Mesenchymal stem cell (in vitro differentiated cells and primary cell): ENCODE measurements around the gene TSPAN3.

Experiments
- DNase-seq: peaks from one replicate; pipeline ENCODE4 v3.0.0-alpha.2; 2013
- H2AFZ ChIP-seq: one replicate; pipeline ENCODE4 v1.6.1; 2013; ENCODE audit warnings: low read depth, mild to moderate bottlenecking, control low read depth, inconsistent platforms, low read length, moderate library complexity
- H2AK5ac ChIP-seq: 2 replicates; pipeline ENCODE4 v1.6.1; 2013; ENCODE audit warnings: low read length, moderate library complexity, mild to moderate bottlenecking, inconsistent platforms; ENCODE audit not compliant: severe bottlenecking
- H2BK120ac ChIP-seq: one replicate; pipeline ENCODE4 v1.6.1; 2013; ENCODE audit warnings: low read depth, mild to moderate bottlenecking, inconsistent platforms, low read length, moderate library complexity
- H2BK12ac ChIP-seq, 2 experiments: one replicate each; pipeline ENCODE4 v1.6.1; 2013; ENCODE audit warnings: inconsistent platforms in 2 of 2, low read length in 2 of 2, mild to moderate bottlenecking in 2 of 2, moderate library complexity in 2 of 2, control low read depth in 1 of 2
- H2BK15ac ChIP-seq: one replicate; pipeline ENCODE4 v1.6.1; 2013; ENCODE audit warnings: mild to moderate bottlenecking, low read depth, inconsistent platforms; ENCODE audit not compliant: poor library complexity, severe bottlenecking
- H2BK5ac ChIP-seq: 2 replicates; pipeline ENCODE4 v1.6.1; 2013; ENCODE audit warnings: low read depth, mild to moderate bottlenecking, low read length, control low read depth, inconsistent platforms; ENCODE audit not compliant: poor library complexity, severe bottlenecking
- H3K14ac ChIP-seq, 2 experiments: one replicate each; pipeline ENCODE4 v1.6.1; 2013; ENCODE audit warnings: inconsistent platforms in 2 of 2, low read length in 2 of 2, control low read depth in 1 of 2, mild to moderate bottlenecking in 1 of 2, moderate library complexity in 1 of 2
- H3K18ac ChIP-seq, 2 experiments: one replicate each; pipeline ENCODE4 v1.6.1; 2013; ENCODE audit warnings: inconsistent platforms in 2 of 2, low read length in 2 of 2, control low read depth in 1 of 2, low read depth in 1 of 2, mild to moderate bottlenecking in 1 of 2
- H3K23ac ChIP-seq, 2 experiments: one replicate each; pipeline ENCODE4 v1.6.1; 2013; ENCODE audit warnings: inconsistent platforms in 2 of 2, low read length in 2 of 2, mild to moderate bottlenecking in 2 of 2, moderate library complexity in 2 of 2, control low read depth in 1 of 2
- H3K27ac ChIP-seq: 2 replicates; pipeline ENCODE4 v1.5.1; 2013; ENCODE audit warnings: mild to moderate bottlenecking, moderate library complexity, low read length, control low read depth, inconsistent platforms; ENCODE audit not compliant: poor library complexity, severe bottlenecking
- H3K27me3 ChIP-seq, 2 experiments: 2 replicates each; pipeline versions ENCODE4 v1.6.1 to v1.7.0; 2013; ENCODE audit warnings: low read length in 2 of 2, mild to moderate bottlenecking in 2 of 2, moderate library complexity in 2 of 2, control low read depth in 1 of 2, inconsistent platforms in 1 of 2; ENCODE audit not compliant: control insufficient read depth in 1 of 2, insufficient read depth in 1 of 2
- H3K36me3 ChIP-seq, 2 experiments: 2 replicates each; pipeline versions ENCODE4 v1.6.1 to v1.7.0; 2013; ENCODE audit warnings: low read length in 2 of 2, control low read depth in 1 of 2, inconsistent platforms in 1 of 2, low read depth in 1 of 2, mild to moderate bottlenecking in 1 of 2; ENCODE audit not compliant: insufficient read depth in 2 of 2, control insufficient read depth in 1 of 2
- H3K4ac ChIP-seq, 2 experiments: one replicate each; pipeline ENCODE4 v1.6.1; 2013; ENCODE audit warnings: inconsistent platforms in 2 of 2, low read length in 2 of 2, mild to moderate bottlenecking in 2 of 2, moderate library complexity in 2 of 2, control low read depth in 1 of 2, low read depth in 1 of 2
- H3K4me1 ChIP-seq: 2 replicates; pipeline ENCODE4 v1.6.1; 2013; ENCODE audit warnings: low read depth, low read length, control low read depth; ENCODE audit not compliant: control insufficient read depth, insufficient read depth
- H3K4me2 ChIP-seq: 2 replicates; pipeline ENCODE4 v1.6.1; 2013; ENCODE audit warnings: low read length, mild to moderate bottlenecking, inconsistent platforms; ENCODE audit not compliant: poor library complexity, severe bottlenecking
- H3K4me3 ChIP-seq, 2 experiments: 2 replicates each; pipeline versions ENCODE4 v1.5.1 to v1.7.0; 2013; ENCODE audit warnings: low read length in 2 of 2, mild to moderate bottlenecking in 2 of 2, control low read depth in 1 of 2, low read depth in 1 of 2; ENCODE audit not compliant: insufficient read depth in 1 of 2
- H3K79me1 ChIP-seq: replicated peaks from 2 replicates; pipeline ENCODE4 v1.6.1; 2013; ENCODE audit warnings: mild to moderate bottlenecking, control low read depth, low read length, inconsistent platforms; ENCODE audit not compliant: poor library complexity, severe bottlenecking
- H3K9ac ChIP-seq: 2 replicates; pipeline ENCODE4 v1.7.0; 2013; ENCODE audit warnings: mild to moderate bottlenecking, low read length, moderate library complexity
- H3K9me3 ChIP-seq: 2 replicates; pipeline ENCODE4 v1.7.0; 2013; ENCODE audit warnings: mild to moderate bottlenecking, low read length; ENCODE audit not compliant: control insufficient read depth
- H4K8ac ChIP-seq: one replicate; pipeline ENCODE4 v1.6.1; 2013; ENCODE audit warnings: inconsistent platforms, mild to moderate bottlenecking, low read length, moderate library complexity
- H4K91ac ChIP-seq: one replicate; pipeline ENCODE4 v1.6.1; 2013; ENCODE audit warnings: mild to moderate bottlenecking, low read length, inconsistent platforms
- WGBS: methylation state at CpG from one replicate; pipeline ENCODE4 v1.1.7; 2013; ENCODE audit warnings: mixed read lengths; 5-methylcytosine and 5-hydroxymethylcytosine counted together

TSPAN3 gene

DNA sequence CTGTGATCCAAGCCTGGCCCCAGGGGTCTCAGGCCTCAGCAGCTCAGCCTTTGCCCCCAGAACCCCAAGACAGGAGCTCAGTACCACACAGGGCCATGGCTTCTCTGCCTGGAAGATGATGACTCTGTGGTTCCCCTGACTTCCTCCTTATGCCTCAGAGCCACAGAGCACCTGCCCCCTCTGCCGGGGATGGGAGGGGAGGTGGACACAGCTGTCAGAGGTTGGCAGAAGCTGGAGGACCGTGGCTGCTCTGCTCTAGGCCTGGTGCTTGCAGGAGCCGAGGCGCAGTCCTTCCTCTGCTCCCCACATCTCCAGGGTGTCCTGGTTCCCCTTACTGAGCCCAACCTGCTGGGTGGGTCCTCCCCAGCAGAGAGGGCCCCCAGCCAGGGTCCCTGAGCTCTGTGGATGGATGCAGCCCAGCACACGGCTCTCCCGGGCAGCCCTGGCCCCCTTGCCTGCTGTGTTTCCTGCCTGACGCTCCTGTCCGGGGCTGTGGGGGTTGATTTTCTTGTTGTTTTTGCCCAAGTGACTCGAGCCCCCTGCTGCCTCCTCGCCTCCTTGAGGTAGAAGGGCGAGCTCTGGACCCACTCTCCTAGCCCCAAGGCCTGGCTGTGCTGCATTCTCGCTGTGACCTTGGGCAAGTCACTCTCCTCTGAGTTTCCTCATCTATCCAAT lies 39.4 kb downstream of the TSPAN3 start:
- Histone ChIP-seq H3K9ac (no peak overlapping the region), H3K14ac (no peak overlapping the region), H3K4me2 (no peak overlapping the region), H3K9me3 (no peaks in the 10 kb centered on the region), H4K8ac (peak overlapping the region; percentile 31), H3K27me3 (peaks cover 5 to 40% of the 10 kb centered on the region in 2 experiments), H3K27ac (no peak overlapping the region), H3K4ac (no peak overlapping the region), H2AK5ac (no peak overlapping the region), H3K79me1 (peaks cover 4% of the 10 kb centered on the region), H3K36me3 (peaks cover 5 to 24% of the 10 kb centered on the region in 2 experiments), H4K91ac (no peak overlapping the region), H2BK120ac (no peak overlapping the region), H2BK12ac (no peak overlapping the region), H3K4me3 (no peak overlapping the region), H2AFZ (no peak overlapping the region), H2BK15ac (no peak overlapping the region), H3K18ac (no peak overlapping the region), H3K23ac (no peak overlapping the region), H2BK5ac (no peak overlapping the region), H3K4me1 (peaks cover 46% of the 10 kb centered on the region)
- DNase-seq: no peak
- 79% methylated on average over 9 of the region's 12 CpGs for WGBS

GRCh38 chr15:77030928-77031375 lies 40.0 kb downstream of the TSPAN3 start:
- no peak overlapping the region for H3K4me3 ChIP-seq
- no peak overlapping the region for H3K4ac ChIP-seq
- no peak overlapping the region for H3K23ac ChIP-seq
- H2BK12ac ChIP-seq: no peak overlapping the region
- no peak overlapping the region for H2BK15ac ChIP-seq
- peaks cover 0 to 18% of the 10 kb centered on the region in 2 experiments for H3K36me3 ChIP-seq
- no peak for DNase-seq
- H3K9ac ChIP-seq: no peak overlapping the region
- peaks cover 4% of the 10 kb centered on the region for H3K79me1 ChIP-seq
- no peak overlapping the region for H3K4me2 ChIP-seq
- H2AK5ac ChIP-seq: no peak overlapping the region
- no peak overlapping the region for H4K91ac ChIP-seq
- no peak overlapping the region for H2BK120ac ChIP-seq
- peak overlapping the region in 1 of 2 experiments; percentile 29 for H3K14ac ChIP-seq
- no peaks in the 10 kb centered on the region for H3K9me3 ChIP-seq
- no peak overlapping the region for H2AFZ ChIP-seq
- H3K27me3 ChIP-seq: peaks cover 5 to 41% of the 10 kb centered on the region in 2 experiments
- H2BK5ac ChIP-seq: no peak overlapping the region
- 89% methylated on average over 8 of the region's 10 CpGs for WGBS
- no peak overlapping the region for H3K27ac ChIP-seq
- H4K8ac ChIP-seq: no peak overlapping the region
- peaks cover 42% of the 10 kb centered on the region for H3K4me1 ChIP-seq
- no peak overlapping the region for H3K18ac ChIP-seq

- no peak overlapping the region for H2BK15ac ChIP-seq
- DNase-seq: no peak
- H2AK5ac ChIP-seq: no peak overlapping the region
- no peak overlapping the region for H3K9ac ChIP-seq
- H3K9me3 ChIP-seq: no peaks in the 10 kb centered on the region
- no peak overlapping the region for H2BK12ac ChIP-seq
- peak overlapping the region in 1 of 2 experiments; percentile 29 for H3K14ac ChIP-seq
- no peak overlapping the region for H2BK120ac ChIP-seq
- no peak overlapping the region for H3K4me2 ChIP-seq
- peaks cover 0 to 12% of the 10 kb centered on the region in 2 experiments for H3K36me3 ChIP-seq
- H2BK5ac ChIP-seq: no peak overlapping the region
- H3K79me1 ChIP-seq: peaks cover 4% of the 10 kb centered on the region
- H3K27ac ChIP-seq: no peak overlapping the region
- H3K23ac ChIP-seq: peak overlapping the region in 1 of 2 experiments; percentile 34
- no peak overlapping the region for H4K91ac ChIP-seq
- H3K4ac ChIP-seq: no peak overlapping the region
- 76% methylated on average over 22 of the region's 22 CpGs for WGBS
- peaks cover 8 to 41% of the 10 kb centered on the region in 2 experiments for H3K27me3 ChIP-seq
- H3K4me1 ChIP-seq: peaks cover 42% of the 10 kb centered on the region
- no peak overlapping the region for H3K4me3 ChIP-seq
- H3K18ac ChIP-seq: no peak overlapping the region
- H2AFZ ChIP-seq: no peak overlapping the region
- H4K8ac ChIP-seq: no peak overlapping the region
Measured at GRCh38 chr15:77030048-77030927, 40.6 kb downstream of the TSPAN3 start.
